GM21515 (cell line): ENCODE measurements around the gene CABLES2.
"Not testable (repeated sequence)": the region's sequence is repeated elsewhere in the genome, so short reads cannot be mapped to it uniquely, and the experiment has no call there.

Source experiments
- ATAC-seq: cut with Tn5 transposase; IDR thresholded peaks from one replicate; pipeline ENCODE4 v1.9.1; 2021; ENCODE audit not compliant: unreplicated experiment

CABLES2 gene

DNA sequence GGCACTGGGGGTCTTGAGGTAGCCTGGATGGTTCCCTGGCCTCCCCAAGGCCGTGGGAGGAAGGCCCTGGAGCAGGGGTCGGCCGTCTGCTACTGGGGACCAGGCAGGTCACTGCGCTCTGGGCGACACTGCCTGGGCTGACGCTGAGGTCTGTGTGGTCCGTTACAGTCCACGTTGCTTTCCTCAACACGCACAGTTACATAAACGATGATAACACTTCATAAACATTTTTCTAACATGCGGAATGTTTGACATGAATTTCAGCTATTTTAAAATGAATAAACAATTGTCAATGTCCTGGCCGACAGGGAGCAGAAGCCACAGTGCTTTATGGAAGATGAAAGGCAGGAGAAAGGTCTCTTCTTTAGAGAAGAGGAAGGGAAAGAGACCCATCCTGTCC is 30.4 kb upstream of the CABLES2 start:
- no peak for ATAC-seq

DNA sequence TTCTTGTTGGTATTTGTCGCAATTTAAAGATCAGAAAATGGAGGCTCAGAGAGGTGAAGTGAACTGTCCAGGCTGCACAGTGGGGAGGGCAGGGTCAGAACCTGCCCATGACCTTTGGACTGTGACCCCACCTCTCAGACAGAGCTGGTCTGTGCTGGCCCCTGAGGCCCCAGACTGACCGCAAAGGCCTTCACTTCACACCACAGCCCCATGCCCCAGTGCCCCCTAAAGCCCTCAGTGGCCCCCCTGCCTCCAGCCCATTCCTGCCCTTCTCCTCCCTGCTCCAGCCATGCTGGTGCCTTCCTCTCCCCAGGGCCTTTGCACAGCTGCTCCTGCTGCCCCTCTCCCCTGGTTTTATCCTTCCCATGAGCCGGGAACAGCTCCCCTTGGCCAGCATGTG is 29.6 kb upstream of the CABLES2 start:
- no peak for ATAC-seq

DNA sequence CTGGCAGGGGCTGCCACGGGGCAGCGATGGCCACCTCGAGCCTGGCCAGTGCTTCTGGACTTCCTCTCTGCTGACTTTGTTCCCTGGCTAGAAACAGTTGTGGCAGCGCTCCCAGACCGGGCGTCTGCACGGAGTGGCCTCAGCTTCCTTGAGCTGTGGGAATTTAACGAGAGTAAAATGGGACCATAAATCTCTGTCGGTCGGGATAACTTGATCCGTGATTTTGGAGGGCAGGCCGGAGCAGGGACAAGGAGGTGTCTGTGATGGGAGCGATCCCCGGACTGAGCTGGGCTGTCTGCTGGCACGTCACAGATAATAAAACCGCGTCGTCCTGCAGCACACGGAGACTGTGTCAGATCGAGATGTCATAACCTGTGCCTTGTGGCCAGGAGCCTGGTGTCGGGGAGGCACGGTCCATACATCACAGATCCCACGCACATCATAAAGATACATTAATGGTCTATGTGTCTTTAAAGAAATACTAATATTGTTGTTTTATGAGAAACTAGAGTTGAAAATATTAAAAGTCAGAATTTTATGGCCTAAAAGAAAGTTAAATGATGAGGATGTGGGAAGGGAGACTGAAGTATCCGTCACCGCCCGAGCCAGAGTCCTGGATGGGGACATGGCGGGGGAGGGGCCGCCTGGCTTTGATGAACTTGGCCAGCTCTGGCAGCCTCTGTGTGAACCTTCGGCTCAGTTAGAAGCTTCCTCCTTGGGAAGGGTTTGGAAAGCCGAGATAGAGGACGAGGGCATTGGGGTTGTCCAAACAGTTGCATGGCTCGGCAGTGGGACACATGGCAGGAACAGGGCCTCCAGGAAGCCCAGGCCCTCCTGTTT is 26.8 kb upstream of the CABLES2 start:
- ATAC-seq, result no peak

DNA sequence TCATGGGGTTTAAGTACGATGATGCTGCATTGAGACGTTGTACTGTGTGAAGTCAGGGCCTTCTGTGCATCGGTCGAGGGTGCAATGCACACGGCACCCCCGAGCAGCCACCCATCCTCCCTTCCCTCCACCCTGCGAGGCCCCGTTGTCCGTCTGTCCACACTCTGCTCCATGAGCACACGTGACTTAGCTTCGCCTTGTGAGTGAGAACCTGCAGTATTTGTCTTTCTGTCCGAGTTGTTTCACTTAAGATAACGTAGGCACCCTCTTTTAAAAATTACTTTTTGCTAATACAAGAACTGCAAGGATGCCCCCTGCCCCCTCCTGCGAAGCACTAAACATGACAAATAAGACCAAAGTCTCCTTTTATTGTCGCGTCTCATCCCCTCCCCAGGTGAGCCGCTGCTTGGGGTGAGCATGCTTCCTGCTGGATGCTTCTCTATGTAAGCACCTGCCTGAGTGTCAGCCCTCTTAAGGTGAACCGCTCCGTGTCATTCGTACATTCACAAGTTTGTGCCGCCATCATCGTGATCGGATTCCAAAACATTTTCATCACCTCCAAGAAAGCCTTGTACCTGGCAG is 23.9 kb upstream of the CABLES2 start:
- ATAC-seq, result no peak

DNA sequence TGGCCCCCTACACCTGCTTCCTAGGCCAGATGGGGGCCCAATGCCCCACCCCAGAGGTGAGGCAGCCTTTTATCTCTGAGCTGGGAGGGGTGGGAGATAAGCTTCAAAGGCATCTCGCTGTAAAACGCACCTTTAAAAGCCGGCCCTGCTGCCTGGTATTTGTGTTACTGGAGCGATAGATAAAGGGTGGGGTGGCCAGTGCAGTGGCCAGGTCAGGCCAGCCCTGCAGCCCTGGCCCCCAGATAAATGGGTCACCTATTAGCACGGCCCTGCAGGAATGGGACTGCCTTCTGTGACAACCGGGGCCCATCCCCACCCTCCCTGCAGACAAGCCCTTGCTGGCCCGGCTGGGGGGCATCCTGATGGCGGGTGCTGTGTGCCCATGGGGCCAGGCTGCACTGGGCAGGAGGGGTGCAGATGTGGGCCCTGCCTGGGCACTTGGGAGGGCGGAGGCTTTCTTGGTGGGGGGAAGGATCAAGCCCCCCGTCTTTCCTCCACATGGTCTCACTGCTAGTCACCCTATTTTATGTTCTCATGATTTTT is 23.3 kb upstream of the CABLES2 start:
- no peak for ATAC-seq

DNA sequence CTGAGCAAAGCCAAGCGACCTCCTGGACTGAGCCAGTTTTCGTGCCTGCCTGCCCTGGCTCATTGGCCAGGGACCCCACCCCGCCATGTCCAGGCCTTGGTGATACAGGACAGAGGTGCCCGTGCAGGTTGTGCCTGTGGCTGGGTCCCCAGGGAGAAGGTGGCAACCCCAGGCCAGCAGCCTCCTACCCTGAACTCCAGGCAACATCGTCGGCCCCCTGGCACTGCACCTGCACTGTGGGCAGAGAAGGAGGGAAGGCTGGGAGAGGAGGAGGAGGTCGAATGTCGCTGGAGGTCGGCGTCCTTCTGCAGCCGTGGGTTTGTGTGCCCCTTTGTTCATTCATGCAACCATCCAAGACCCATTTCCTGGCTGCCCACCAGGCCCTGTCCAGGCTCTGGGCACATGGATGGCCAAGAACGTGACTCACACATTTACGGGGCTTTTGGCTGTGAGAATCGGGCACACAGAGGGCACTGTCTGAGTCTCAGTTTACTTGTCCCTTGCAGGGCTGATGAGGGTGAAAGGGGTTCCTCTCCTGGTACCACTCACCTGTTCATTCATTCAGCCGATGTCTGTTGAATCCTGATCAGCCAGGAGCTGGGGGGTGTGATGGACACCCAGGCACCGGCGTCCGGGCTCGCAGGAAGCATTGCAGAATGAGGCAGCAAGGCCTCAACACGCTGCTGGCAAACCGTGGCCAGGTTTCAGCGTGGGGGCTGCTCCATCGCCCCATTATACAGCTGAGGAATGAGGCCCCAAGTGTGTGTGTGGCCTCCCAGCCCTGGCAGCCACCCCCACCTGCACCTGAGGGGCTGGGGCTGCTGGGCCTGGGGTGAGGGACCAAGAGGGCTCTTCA is 22.6 kb upstream of the CABLES2 start:
- ATAC-seq, result no peak

DNA sequence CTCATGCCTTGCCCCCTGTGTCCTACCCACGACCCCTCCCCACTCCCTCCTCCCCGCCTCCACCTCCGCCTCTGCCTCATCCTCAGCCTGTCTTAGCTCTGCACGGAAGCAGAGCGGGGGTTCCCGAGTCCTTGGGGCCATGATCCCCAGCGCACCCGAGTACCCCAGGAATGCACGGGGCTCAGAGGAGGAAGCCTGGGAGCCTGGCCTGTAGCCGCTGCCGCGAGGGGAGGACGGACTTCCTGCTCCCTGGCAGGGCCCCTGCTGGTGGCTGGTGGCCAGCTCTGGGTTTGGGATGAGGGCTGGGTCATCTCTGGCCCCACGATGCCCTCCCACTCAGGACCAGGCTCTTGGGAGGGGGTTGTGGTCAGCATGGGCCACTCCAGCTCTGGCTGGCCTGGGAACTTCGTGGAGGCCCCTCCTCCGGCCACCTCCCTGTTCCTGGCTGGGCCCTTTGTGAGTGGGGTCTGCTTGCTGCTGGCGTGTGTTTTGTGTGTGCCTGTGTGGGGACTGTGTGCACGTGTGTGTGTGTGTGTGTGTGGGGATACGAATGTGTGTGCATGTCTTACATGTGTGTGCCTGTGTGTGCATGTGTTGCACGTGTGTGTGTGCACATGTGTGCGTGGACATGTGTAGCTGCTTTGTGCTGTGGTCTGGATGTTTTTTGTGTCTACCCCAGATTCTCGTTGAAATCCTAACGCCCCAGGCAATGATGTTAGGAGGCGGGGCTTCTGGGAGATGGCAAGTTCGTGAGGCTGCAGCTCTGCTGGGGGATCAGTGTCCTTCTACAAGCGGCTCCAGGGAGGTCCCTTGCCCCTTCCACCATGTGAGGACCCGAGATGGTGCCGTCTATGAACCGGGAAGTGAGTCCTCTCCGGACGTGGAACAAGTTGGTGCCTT is 21.6 kb upstream of the CABLES2 start:
- ATAC-seq, result no peak

DNA sequence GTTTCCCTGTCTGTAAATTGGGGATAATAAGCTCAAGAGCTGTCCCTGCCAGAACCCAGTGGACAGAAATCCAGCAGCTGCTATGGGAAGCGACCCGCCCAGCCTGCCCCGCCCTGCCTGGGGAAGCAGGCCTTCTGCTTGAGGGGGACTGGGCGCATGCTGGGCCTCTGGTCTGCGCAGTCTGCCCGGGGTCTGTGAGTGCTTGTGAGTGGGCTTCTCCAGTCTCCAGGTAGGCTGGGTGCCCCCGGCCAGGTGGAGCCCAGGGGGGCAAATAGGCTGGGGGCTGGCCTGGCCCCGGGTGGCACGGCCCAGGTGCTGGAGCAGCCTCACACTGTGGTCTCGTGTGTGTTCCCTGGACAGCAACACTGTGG is 20.9 kb upstream of the CABLES2 start:
- ATAC-seq, result no peak

DNA sequence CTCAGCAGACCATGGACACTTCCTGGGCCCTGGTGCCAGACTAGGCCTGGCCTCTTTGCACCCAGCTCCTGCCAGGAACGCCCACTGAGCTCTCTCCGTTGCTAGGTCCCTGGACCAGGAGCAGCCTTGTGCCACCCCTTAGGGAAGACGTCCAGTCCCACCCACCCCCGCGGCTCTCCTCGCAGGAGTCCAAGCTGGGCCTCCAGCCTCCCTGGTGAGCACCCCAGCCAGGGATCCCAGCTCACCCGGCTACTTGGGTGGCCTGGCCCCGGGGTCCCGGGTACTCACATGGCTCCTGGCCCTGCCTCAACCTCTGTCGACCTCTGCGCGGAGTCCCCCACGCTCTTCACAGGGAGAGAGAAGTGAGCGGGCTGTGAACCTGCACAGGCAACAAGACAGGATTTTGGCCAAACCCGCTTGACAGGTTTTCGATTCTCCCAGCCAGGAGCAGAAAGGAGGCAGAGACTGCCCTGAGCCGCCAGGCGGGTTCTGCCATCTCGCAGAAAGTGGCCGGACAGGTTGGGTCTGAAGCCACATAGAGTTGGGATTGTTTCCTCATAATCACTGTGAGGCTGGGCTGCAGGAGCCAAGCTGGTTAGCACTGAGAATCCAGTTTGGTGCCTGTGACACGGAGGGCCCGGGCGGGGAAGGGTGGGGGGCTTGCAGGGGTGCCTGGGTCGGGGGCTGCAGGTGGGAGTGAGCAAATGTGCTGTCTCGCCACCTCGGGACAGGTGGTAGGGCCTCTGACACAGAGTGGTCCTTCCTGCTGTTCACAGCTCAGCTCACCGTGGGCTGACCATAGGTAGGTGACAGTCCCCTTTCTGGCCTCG is 20.3 kb upstream of the CABLES2 start, which contains the start of gene RBBP8NL:
Gene RBBP8NL (minus strand): TSS at position 368 of the 830 bp plus-strand sequence. CDS start 7,892 bp downstream, outside the sequence.
- ATAC-seq, result no peak

DNA sequence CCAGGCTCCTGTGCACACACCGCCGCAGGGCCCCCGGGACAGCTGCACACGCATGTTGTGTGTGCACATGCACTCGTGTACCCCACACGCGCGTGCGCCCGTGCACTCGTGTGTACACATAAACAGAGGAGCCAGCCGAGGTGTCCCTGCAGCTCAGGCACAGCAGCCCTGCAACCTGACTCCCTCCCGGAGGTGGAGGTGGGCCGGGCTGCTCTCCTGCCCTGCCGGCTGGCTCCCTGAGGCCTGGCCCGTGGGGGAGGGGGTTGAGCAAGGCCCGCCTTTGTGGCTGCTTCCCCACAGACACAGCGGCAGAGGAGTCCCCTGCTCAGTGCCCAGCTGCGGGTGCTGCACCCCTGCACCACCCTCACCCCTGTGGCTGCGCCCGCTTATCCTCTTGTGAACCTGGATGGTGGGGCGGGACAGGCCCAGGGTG is 19.6 kb upstream of the CABLES2 start:
- no peak for ATAC-seq

DNA sequence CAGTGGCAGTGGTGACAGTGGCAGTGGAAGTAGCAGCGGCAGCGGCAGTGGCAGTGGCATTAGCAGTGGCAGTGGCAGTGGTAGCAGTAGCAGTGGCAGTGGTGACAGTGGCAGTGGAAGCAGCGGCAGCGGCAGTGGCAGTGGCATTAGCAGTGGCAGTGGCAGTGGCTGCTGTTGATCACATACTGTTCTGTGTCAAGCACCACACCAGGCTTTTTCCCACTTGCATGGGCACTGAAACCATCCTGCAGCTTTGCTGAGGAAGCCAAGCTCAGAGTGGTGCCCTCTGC is 18.9 kb upstream of the CABLES2 start:
- not testable (repeated sequence) for ATAC-seq

DNA sequence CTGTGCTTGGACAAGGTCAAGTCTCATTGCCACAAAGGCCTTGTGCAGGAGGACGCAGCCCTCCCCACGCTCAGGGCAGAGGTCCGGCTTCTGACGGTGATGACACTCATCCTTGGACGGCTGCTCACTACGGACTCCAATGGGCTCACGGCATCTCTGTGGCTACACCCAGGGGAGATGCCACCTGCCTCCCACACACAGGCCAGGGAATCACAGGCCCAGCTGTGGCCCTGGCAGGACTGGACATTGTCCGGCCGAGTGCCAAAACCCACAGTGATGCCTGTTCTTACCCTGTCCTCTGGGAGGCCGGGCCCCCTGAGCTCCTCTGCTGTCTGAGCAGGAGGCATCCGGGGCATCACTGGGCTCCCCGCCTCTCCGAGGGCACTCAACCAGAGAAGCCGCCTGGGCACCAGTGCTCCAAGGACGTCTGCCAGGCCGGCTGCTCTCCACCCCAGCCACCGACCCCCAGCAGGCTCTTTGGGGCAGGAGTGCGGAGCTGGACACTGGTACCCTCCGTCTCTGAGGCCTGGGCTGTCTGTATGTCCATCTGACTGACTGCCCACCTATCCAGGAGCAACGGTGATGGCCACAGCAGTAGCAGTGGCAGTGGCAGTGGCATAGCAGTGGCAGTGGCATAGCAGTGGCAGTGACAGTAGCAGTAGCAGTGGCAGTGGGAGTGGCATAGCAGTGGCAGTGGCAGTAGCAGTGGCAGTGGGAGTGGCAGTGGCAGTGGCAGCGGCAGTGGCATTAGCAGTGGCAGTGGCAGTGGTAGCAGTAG is 18.4 kb upstream of the CABLES2 start:
- no peak for ATAC-seq

DNA sequence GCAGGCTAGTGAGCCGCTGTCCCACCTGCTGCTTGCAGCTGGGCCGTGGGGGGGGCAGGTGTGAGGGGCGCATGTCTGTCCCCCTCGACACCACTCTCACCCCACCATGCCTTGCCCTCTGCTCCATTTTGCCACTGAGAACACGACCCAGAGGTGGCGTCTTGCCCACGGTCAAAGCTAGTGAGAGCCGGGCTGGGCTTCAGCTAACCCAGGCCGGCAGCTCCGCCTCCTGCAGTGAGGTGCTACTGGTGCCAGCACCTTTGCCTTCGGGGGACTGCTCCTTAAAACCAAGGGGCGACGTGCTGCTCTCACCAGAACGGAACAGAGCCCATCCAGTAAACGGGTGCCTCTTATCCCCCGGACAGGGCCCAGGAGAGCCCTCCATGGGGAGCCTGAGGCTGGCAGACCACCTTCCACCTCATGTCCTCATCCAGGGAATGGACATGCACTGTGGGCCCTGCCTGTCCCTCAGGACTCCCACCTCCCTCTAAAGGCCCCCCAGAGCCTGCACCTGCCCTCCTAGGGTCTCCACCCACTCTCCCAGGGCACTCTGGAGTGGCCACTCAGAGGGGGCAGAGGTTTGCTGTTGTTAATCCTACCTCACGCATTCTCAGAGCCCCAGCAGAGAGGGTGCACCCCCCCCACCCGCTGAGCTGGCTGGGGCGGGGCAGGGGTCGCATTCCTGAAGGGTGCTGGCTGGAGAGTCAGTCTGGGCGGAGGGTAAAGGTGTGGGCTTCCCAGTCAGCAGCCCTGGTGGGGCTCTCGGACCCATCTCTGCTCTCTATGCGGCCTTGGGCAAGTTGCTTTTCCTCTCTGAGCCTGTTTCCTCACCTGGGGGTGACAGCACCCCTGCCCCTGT is 17.4 kb upstream of the CABLES2 start:
- no peak for ATAC-seq

DNA sequence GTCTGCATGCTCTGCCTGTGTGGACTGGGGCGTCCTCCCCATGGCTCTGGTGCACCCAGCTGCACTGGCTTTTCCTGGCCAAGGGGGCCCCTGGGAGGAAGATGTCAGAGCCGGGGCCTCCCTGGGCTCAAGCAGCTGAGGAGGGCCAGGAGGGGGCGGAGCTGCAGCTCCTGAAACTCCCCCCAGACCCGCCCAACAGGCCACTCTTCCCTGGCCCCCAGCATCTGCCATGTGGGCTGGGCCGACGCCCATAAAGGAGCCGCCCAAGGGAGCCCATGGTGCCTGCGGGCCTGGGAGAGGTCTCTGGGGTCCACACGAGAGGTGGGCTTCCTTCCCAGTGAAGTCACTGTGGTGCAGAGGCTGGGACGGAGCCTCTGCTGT is 16.2 kb upstream of the CABLES2 start:
- ATAC-seq, result no peak

DNA sequence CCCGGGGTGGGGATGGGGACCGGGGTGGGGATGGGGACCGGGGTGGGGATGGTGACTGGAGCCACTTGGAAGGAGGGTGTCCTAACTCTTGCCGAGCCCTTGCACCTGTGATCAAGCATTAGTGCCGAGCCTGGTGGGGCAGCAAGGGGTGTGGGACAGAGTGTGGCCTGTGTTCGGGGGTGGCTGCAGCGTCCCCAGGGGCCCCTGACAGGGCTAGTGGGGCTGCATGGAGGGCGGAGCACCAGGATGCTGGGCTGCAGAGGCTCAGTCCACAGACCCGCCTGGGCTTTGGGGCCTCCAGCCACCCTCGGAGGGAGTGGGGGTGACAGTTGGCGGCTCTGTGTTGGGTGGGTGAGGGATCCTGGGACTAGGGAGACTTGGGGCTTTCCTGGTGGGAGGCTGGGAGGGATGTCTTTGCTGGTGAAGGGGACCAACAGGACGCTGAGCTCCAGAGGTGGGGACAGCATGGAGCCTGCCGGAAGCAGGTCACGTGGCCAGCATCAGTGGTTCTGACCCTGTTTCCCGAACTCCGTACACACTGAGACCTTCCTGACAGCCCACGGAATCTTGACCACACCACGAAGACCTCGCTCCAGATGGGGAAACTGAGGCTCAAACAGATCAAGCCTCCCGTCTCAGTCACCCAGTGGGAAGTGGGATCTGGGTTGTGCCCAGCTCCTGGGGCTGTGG is 15.7 kb upstream of the CABLES2 start:
- no peak for ATAC-seq

DNA sequence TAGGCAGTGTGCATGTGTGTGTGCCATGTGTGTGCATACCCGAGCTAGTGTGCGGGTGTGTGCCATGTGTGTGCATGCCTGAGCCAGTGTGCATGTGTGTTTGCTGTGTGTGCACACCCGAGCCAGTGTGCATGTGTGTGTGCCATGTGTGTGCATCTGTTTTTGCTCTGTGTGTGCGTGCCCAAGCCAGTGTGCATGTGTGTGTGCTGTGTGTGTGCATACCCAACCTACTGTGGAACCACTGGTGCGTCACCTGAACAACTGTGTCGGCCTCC is 14.6 kb upstream of the CABLES2 start:
- ATAC-seq, result no peak

DNA sequence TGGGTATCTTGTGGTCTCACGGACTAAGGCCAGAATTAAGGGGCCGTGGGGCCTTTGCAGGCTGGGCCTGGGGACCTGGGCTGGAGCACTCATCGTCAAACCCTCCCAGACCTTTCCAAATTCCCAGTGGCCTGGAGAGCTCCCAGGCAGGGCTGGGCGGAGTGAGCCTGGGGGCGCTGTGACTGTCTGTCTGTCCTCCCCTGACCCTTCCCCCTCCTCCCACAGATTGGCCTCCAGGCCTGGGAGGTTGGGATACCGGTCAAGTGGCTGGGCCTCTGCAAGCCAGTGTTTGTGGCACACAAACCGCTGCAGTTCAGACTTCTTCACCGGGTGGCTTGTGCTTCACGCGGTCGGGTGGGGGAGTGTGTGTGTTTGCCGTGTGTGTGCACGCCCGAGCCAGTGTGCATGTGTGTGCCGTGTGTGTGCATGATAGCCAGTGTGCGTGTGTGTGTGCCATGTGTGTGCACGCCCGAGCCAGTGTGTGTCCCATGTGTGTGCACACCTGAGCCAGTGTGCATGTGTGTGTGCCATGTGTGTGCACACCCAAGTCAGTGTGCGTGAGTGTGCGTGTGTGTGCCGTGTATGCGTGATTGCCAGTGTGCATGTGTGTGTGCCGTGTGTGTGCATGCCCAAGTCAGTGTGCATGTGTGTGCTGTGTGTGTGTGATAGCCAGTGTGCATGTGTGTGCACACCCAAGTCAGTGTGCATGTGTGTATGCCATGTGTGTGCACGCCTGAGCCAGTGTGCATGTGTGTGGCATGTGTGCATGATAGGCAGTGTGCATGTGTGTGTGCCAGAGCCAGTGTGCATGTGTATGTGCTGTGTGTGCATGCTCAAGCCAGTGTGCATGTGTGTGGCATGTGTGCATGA is 14.0 kb upstream of the CABLES2 start:
- ATAC-seq, result no peak
